Body of pancreas (tissue), 4 donors: ENCODE measurements around the gene PAQR8.

Source experiments
- POLR2A ChIP-seq, 3 donors: fragments of 450-650 bp; IDR thresholded peaks; one replicate each; pipeline ENCODE4 v1.6.1; 2016; ENCODE audit warnings: antibody characterized with exemption in 3 of 3, mild to moderate bottlenecking in 2 of 3
- TF ChIP-seq, protein P1 (sequence below), 7 experiments: fragments of 450-650 bp in 4 of 7; fragments of 200-600 bp in 3 of 7; sonication (generic) in 3 of 7; IDR thresholded peaks; one replicate each; pipeline ENCODE4 v1.5.1; 2016 to 2019; ENCODE audit warnings: antibody characterized with exemption in 7 of 7

DNA sequence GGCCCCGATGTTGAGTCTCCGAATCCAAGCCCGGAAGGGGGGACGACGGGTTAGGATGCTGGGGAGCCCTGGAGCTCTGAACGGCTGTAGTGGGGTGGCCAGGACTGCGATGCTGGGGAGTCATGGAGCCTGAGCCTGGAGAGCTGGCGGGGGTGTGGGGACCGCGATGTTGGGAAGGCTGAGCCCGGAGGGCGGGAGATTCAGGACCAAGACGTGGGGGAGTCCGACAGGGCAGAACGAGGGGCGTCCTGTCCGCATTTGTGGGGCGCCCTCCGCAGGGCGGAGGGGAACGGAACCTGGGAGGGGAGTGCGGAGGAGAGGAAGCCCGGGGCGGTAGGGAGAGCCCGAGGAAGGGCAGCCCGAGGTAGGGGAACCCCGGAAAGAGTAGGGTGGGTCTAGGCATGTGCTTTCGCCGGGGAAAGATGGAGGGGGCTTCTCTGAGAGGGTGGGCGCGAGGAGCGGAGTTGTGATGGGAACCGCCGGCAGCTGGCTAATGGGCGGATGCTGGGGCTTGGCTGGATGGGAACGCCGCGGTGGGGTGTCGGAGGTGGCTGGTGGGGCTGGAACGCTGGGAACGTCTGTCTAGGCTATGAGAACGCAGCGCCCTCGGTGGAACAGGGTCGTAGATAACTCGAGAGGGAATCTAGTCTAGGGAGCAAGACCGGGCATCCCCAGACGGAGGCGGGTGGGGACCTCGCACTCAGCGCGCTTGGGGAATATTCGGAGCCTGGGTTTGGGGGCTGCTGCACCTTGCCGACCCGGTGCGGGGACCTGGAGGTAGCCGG lies 684 bp downstream of the PAQR8 start:
- TF ChIP-seq, protein P1, sequence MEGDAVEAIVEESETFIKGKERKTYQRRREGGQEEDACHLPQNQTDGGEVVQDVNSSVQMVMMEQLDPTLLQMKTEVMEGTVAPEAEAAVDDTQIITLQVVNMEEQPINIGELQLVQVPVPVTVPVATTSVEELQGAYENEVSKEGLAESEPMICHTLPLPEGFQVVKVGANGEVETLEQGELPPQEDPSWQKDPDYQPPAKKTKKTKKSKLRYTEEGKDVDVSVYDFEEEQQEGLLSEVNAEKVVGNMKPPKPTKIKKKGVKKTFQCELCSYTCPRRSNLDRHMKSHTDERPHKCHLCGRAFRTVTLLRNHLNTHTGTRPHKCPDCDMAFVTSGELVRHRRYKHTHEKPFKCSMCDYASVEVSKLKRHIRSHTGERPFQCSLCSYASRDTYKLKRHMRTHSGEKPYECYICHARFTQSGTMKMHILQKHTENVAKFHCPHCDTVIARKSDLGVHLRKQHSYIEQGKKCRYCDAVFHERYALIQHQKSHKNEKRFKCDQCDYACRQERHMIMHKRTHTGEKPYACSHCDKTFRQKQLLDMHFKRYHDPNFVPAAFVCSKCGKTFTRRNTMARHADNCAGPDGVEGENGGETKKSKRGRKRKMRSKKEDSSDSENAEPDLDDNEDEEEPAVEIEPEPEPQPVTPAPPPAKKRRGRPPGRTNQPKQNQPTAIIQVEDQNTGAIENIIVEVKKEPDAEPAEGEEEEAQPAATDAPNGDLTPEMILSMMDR (IDR thresholded peaks at IDR 0.05) = no peak
- TF ChIP-seq POLR2A (IDR thresholded peaks at IDR 0.05) = no peak
